ENCODE measurements around the gene P2RY8.
"Not testable (repeated sequence)": the region's sequence is repeated elsewhere in the genome, so short reads cannot be mapped to it uniquely, and the experiment has no call there.

Gene P2RY8

GRCh38 chrX:1537031-1537715 lies at the start of gene P2RY8:
Gene P2RY8 (minus strand): TSS chrX:1537185. CDS start chrX:1466558, 70,627 bp downstream.
- DNase-seq: peak; percentile 90

GRCh38 chrX:1584237-1585011 lies 47.4 kb upstream of the P2RY8 start:
- no peak for DNase-seq

- DNase-seq: peak; percentile 92
These were observed 45.9 kb upstream of the P2RY8 start for GRCh38 chrX:1582686-1583437.

- DNase-seq: peak; percentile 86
These were observed 44.1 kb upstream of the P2RY8 start for GRCh38 chrX:1581132-1581531.

- DNase-seq: no peak
These were observed 41.7 kb upstream of the P2RY8 start for GRCh38 chrX:1578511-1579173.

- DNase-seq: no peak
These were observed 40.9 kb upstream of the P2RY8 start for GRCh38 chrX:1577845-1578244.

- DNase-seq: peak; percentile 41
These were observed 39.4 kb upstream of the P2RY8 start for GRCh38 chrX:1576201-1576992.

- not testable (repeated sequence) for DNase-seq
These were observed 37.2 kb upstream of the P2RY8 start for GRCh38 chrX:1574181-1574580.

GRCh38 chrX:1564750-1565683 lies 28.0 kb upstream of the P2RY8 start:
- no peak for DNase-seq

GRCh38 chrX:1564077-1564476 lies 27.1 kb upstream of the P2RY8 start:
- not testable (repeated sequence) for DNase-seq

- no peak for DNase-seq
These were observed 24.2 kb upstream of the P2RY8 start for GRCh38 chrX:1561164-1561563.

- no peak for DNase-seq
These were observed 21.9 kb upstream of the P2RY8 start for GRCh38 chrX:1558761-1559468.

- DNase-seq: not testable (repeated sequence)
These were observed 20.5 kb upstream of the P2RY8 start for GRCh38 chrX:1557442-1557841.

GRCh38 chrX:1555370-1555769 lies 18.4 kb upstream of the P2RY8 start:
- DNase-seq: no peak

- DNase-seq: no peak
These were observed 17.7 kb upstream of the P2RY8 start for GRCh38 chrX:1554469-1555210.

- DNase-seq: no peak
These were observed 15.1 kb upstream of the P2RY8 start for GRCh38 chrX:1551959-1552546.

GRCh38 chrX:1546691-1547251 lies 9.8 kb upstream of the P2RY8 start:
- no peak for DNase-seq

GRCh38 chrX:1545776-1546408 lies 8.9 kb upstream of the P2RY8 start:
- DNase-seq: peak; percentile 34

Data from activated CD4-positive, alpha-beta T cell treated with anti-CD3 and anti-CD28 coated beads, Interleukin-2, amount 50 U/mL, for 16 hours (primary cell).